Natural killer cell (primary cell): ENCODE results near the gene FRMD4A. TPM values are rescaled to one million over a fixed set of nuclear protein-coding genes. Genes with fewer than 3 reads are reported as not detected.

Source experiments
- ATAC-seq, 3 donors: fragments of 150-1000 bp in 2 of 3; fragments of 200-7000 bp in 1 of 3; cut with Tn5 transposase; 1 replicate in 1 of 3; 2 replicates in 2 of 3; pipeline ENCODE4 v1.10.0; 2021; ENCODE audit warnings: mild to moderate bottlenecking in 2 of 3, moderate library complexity in 2 of 3
- DNase-seq, 2 donors: peaks; one replicate each; pipeline versions ENCODE4 v3.0.0 to v3.0.0-alpha.2; 2013 to 2021; ENCODE audit warnings: mixed read lengths in 1 of 2
- H3K27ac ChIP-seq: one replicate; pipeline ENCODE4 v1.5.1; 2013; ENCODE audit warnings: mild to moderate bottlenecking, low read length
- H3K27me3 ChIP-seq: one replicate; pipeline ENCODE4 v1.6.1; 2013; ENCODE audit warnings: low read length; ENCODE audit not compliant: control insufficient read depth, insufficient read depth
- H3K36me3 ChIP-seq: one replicate; pipeline ENCODE4 v1.6.1; 2013; ENCODE audit warnings: low read length; ENCODE audit not compliant: control insufficient read depth, insufficient read depth
- H3K4me1 ChIP-seq: one replicate; pipeline ENCODE4 v1.6.1; 2013; ENCODE audit warnings: low read length; ENCODE audit not compliant: control insufficient read depth, insufficient read depth
- H3K4me3 ChIP-seq: one replicate; pipeline ENCODE4 v1.5.1; 2013; ENCODE audit warnings: low read length
- H3K9me3 ChIP-seq: one replicate; pipeline ENCODE4 v1.6.1; 2013; ENCODE audit warnings: low read length; ENCODE audit not compliant: control insufficient read depth, insufficient read depth
- H3K27ac Mint-ChIP-seq, 2 donors: one replicate each; pipeline ENCODE4 v1.8.0; 2022; ENCODE audit warnings: mild to moderate bottlenecking in 2 of 2, mixed read lengths in 2 of 2, moderate library complexity in 1 of 2
- H3K27me3 Mint-ChIP-seq, 2 donors: one replicate each; pipeline ENCODE4 v1.8.0; 2022; ENCODE audit warnings: low read depth in 2 of 2, mixed read lengths in 2 of 2
- H3K36me3 Mint-ChIP-seq: one replicate; pipeline ENCODE4 v1.8.0; 2022; ENCODE audit warnings: mixed read lengths
- H3K4me1 Mint-ChIP-seq, 2 donors: one replicate each; pipeline ENCODE4 v1.8.0; 2022; ENCODE audit warnings: mixed read lengths in 2 of 2
- H3K4me3 Mint-ChIP-seq: one replicate; pipeline ENCODE4 v1.8.0; 2022; ENCODE audit warnings: mild to moderate bottlenecking, moderate library complexity, mixed read lengths
- H3K9me3 Mint-ChIP-seq, 2 donors: one replicate each; pipeline ENCODE4 v1.8.0; 2022; ENCODE audit warnings: mixed read lengths in 2 of 2
- CTCF ChIP-seq: fragments of 200-600 bp; IDR thresholded peaks from one replicate; pipeline ENCODE4 v1.8.0; 2022; ENCODE audit warnings: antibody characterized with exemption
- WGBS: methylation state at CpG from one replicate; pipeline ENCODE4 v1.1.7; 2013; ENCODE audit warnings: missing lambda C conversion rate; ENCODE audit not compliant: insufficient coverage; 5-methylcytosine and 5-hydroxymethylcytosine counted together
- intact Hi-C: fragments of 100-400 bp; cut with micrococcal nuclease; formaldehyde crosslinking; loops from one replicate; pipeline ENCODE4 v1.14.2; 2022
- total RNA-seq, 4 donors: library from RNA; stranded (reverse); fragments of 120-200 nt in 1 of 4; gene quantifications; one replicate each; pipeline versions ENCODE4 v1.2.3 to v1.2.4, GENCODE V29; 2013 to 2022

Gene FRMD4A
- total RNA-seq, 3 donors from 2014 or later (not counting 1 experiment from before 2014, with no cell fraction given), result 0.36 to 0.38 TPM; not detected in 1

- Mint-ChIP-seq H3K36me3 (peaks cover 51% of the 10 kb centered on the region), H3K27me3 (no peaks in the 10 kb centered on the region), H3K27ac (no peak overlapping the region), H3K9me3 (no peaks in the 10 kb centered on the region), H3K4me1 (peaks cover 0 to 4% of the 10 kb centered on the region in 2 donors), H3K4me3 (no peak overlapping the region)
- peaks cover 86% of the 10 kb centered on the region for H3K36me3 ChIP-seq
- no peaks in the 10 kb centered on the region for H3K27me3 ChIP-seq
- intact Hi-C loops, result no loop called here
- TF ChIP-seq CTCF, result no peak
- H3K4me3 ChIP-seq, result no peak overlapping the region
- DNase-seq (no peak), ATAC-seq (no peak)
- WGBS, result 96% methylated on average over 8 of the region's 8 CpGs
- H3K4me1 ChIP-seq, result no peaks in the 10 kb centered on the region
- no peak overlapping the region for H3K27ac ChIP-seq
- H3K9me3 ChIP-seq, result no peaks in the 10 kb centered on the region
Observed at GRCh38 chr10:13614530-13615332, 716.0 kb downstream of the FRMD4A start.

GRCh38 chr10:13613519-13613918 is 717.2 kb downstream of the FRMD4A start:
- TF ChIP-seq CTCF, result no peak
- Histone ChIP-seq H3K27ac (no peak overlapping the region), H3K4me3 (no peak overlapping the region), H3K4me1 (no peaks in the 10 kb centered on the region), H3K9me3 (no peaks in the 10 kb centered on the region), H3K27me3 (no peaks in the 10 kb centered on the region), H3K36me3 (peaks cover 79% of the 10 kb centered on the region)
- H3K36me3 Mint-ChIP-seq, result peaks cover 54% of the 10 kb centered on the region
- H3K27me3 Mint-ChIP-seq, result no peaks in the 10 kb centered on the region
- H3K9me3 Mint-ChIP-seq, result no peaks in the 10 kb centered on the region
- ATAC-seq (no peak), DNase-seq (peak in 1 of 2 donors; percentile 7)
- 60% methylated on average over 4 of the region's 5 CpGs for WGBS
- no peak overlapping the region for H3K4me3 Mint-ChIP-seq
- intact Hi-C loops, result no loop called here
- peaks cover 0 to 4% of the 10 kb centered on the region in 2 donors for H3K4me1 Mint-ChIP-seq
- no peak overlapping the region for H3K27ac Mint-ChIP-seq

GRCh38 chr10:13612654-13613373 is 717.9 kb downstream of the FRMD4A start:
- ATAC-seq (no peak), DNase-seq (no peak)
- Mint-ChIP-seq H3K9me3 (no peaks in the 10 kb centered on the region), H3K27ac (no peak overlapping the region), H3K4me3 (no peak overlapping the region), H3K36me3 (peaks cover 48% of the 10 kb centered on the region), H3K27me3 (no peaks in the 10 kb centered on the region), H3K4me1 (peaks cover 0 to 4% of the 10 kb centered on the region in 2 donors)
- Histone ChIP-seq H3K36me3 (peaks cover 78% of the 10 kb centered on the region), H3K4me1 (no peaks in the 10 kb centered on the region), H3K9me3 (no peaks in the 10 kb centered on the region), H3K27me3 (no peaks in the 10 kb centered on the region), H3K27ac (no peak overlapping the region), H3K4me3 (no peak overlapping the region)
- no peak for TF ChIP-seq CTCF
- intact Hi-C loops, result no loop called here
- 100% methylated on average over 2 of the region's 3 CpGs for WGBS
